ENCODE results near the gene TMEM271.

- no peak for TF ChIP-seq CTCF (IDR thresholded peaks at IDR 0.05; ENCODE audit: low read depth, low read length)
- TF ChIP-seq EZH2phosphoT487 (IDR thresholded peaks at IDR 0.05; ENCODE audit: low read depth) = no peak
These were observed 28.0 kb upstream of the TMEM271 start for GRCh38 chr4:604131-604530.

Measured in OCI-LY3 (cell line).